HG03196 (cell line): ENCODE results near the gene RGS14.

ENCODE experiments used
- ATAC-seq: cut with Tn5 transposase; IDR thresholded peaks from one replicate; pipeline ENCODE4 v1.9.1; 2021; ENCODE audit not compliant: unreplicated experiment

RGS14 gene

GRCh38 chr5:177357459-177358351 lies at the start of gene RGS14:
RGS14 (plus strand) TSS chr5:177357924; CDS start chr5:177358025, 101 bp downstream.
- ATAC-seq = peak; percentile 74

GRCh38 chr5:177308740-177309139 lies 49.0 kb upstream of the RGS14 start:
- ATAC-seq = no peak

- ATAC-seq = no peak
These were observed 48.2 kb upstream of the RGS14 start for GRCh38 chr5:177309351-177310191.

GRCh38 chr5:177310332-177310731 lies 47.4 kb upstream of the RGS14 start:
- no peak for ATAC-seq

GRCh38 chr5:177310757-177311391 lies 46.9 kb upstream of the RGS14 start:
- ATAC-seq = peak; percentile 18

GRCh38 chr5:177311392-177311722 lies 46.4 kb upstream of the RGS14 start:
- ATAC-seq = peak; percentile 2

- peak; percentile 69 for ATAC-seq
These were observed 45.7 kb upstream of the RGS14 start, which contains the start of gene MXD3 for GRCh38 chr5:177311723-177312648. MXD3 (minus strand) TSS chr5:177311898; CDS start chr5:177311830, 68 bp downstream.

GRCh38 chr5:177312649-177313181 lies 45.0 kb upstream of the RGS14 start:
- ATAC-seq = peak; percentile 31

GRCh38 chr5:177313561-177314259 lies 44.0 kb upstream of the RGS14 start:
- no peak for ATAC-seq

GRCh38 chr5:177314376-177315342 lies 43.1 kb upstream of the RGS14 start:
- ATAC-seq = no peak

GRCh38 chr5:177315411-177315810 lies 42.3 kb upstream of the RGS14 start:
- ATAC-seq = no peak

- ATAC-seq = no peak
These were observed 41.7 kb upstream of the RGS14 start for GRCh38 chr5:177316005-177316404.

GRCh38 chr5:177317959-177318377 lies 39.8 kb upstream of the RGS14 start:
- ATAC-seq = no peak

- no peak for ATAC-seq
These were observed 37.7 kb upstream of the RGS14 start for GRCh38 chr5:177319913-177320588.

GRCh38 chr5:177320879-177321278 lies 36.8 kb upstream of the RGS14 start:
- no peak for ATAC-seq

- ATAC-seq = no peak
These were observed 31.8 kb upstream of the RGS14 start for GRCh38 chr5:177325868-177326381.
